Activated CD8-positive, alpha-beta memory T cell treated with anti-CD3 and anti-CD28 coated beads, Interleukin-2, amount 10 ng/mL, durations not matched to agents 7 days and 5 days (primary cell): ENCODE data around the gene TK2. TPM values are rescaled to one million over a fixed set of nuclear protein-coding genes. Genes with fewer than 3 reads are reported as not detected.

Experiments
- ATAC-seq: fragments of 150-1000 bp; cut with Tn5 transposase; one replicate; pipeline ENCODE4 v1.10.0; 2021; ENCODE audit warnings: moderate library complexity
- CTCF ChIA-PET: fragments of 350-600 bp; sonication (Branson Sonifier 250); formaldehyde crosslinking; loops from one replicate; lab custom pipeline; 2021; ENCODE audit warnings: antibody characterized with exemption; lab: Charles Lee
- DNase-seq: peaks from one replicate; pipeline ENCODE4 v3.0.0-alpha.2; 2020
- H3K27ac Mint-ChIP-seq: one replicate; pipeline ENCODE4 v1.8.0; 2021; ENCODE audit warnings: mild to moderate bottlenecking, mixed read lengths
- H3K27me3 Mint-ChIP-seq: one replicate; pipeline ENCODE4 v1.8.0; 2021; ENCODE audit warnings: mixed read lengths
- H3K36me3 Mint-ChIP-seq: one replicate; pipeline ENCODE4 v1.8.0; 2021; ENCODE audit warnings: mild to moderate bottlenecking, mixed read lengths
- H3K4me1 Mint-ChIP-seq: one replicate; pipeline ENCODE4 v1.8.0; 2021; ENCODE audit warnings: mixed read lengths
- H3K4me3 Mint-ChIP-seq: one replicate; pipeline ENCODE4 v1.8.0; 2021; ENCODE audit warnings: mild to moderate bottlenecking, moderate library complexity, mixed read lengths
- H3K9me3 Mint-ChIP-seq: one replicate; pipeline ENCODE4 v1.8.0; 2022; ENCODE audit warnings: low read depth, mixed read lengths
- total RNA-seq, 2 experiments: library from RNA; stranded (reverse); gene quantifications; one replicate each; pipeline ENCODE4 v1.2.3, GENCODE V29; 2021

The TK2 gene
- total RNA-seq, 2 experiments from 2014 or later: 8.5 to 10.8 TPM

DNA sequence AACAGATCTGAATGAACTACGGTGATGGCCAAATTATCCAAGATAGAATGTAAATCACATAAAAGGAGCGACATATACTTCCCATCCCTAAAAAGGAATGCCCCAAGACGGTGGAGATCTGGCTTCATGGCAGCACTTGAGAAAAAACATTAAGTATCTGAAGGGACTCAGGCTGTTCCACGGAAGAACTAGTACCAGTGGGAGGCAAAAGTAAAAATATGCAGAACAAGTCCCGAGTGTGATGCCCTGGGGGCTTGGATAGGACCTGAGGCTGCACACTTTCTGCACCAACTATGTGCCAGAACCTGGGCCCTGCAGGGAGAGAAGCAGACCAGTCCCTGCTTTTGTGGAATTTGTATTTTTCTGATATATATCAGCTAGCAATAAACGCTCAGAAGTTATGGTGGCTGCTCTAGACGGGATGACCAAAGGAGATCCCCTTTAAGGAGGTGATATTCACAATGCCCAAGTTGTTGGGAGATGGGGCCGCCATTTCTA lies 1.9 kb upstream of the TK2 start:
- Mint-ChIP-seq H3K4me3 (peak overlapping the region; percentile 98), H3K36me3 (peaks cover 34% of the 10 kb centered on the region), H3K4me1 (peaks cover 79% of the 10 kb centered on the region), H3K27me3 (no peaks in the 10 kb centered on the region), H3K9me3 (no peaks in the 10 kb centered on the region), H3K27ac (peak overlapping the region; percentile 96)
- DNase-seq (no peak), ATAC-seq (peak; percentile 6)
- CTCF ChIA-PET: interaction anchor here (0.7 to 6.0 kb wide), 20 partner anchors 9 to 145 kb away, joined by 3 to 52 read pairs (median 6); no protein-coding TSS in a partner anchor

- H3K4me1 Mint-ChIP-seq: peaks cover 75% of the 10 kb centered on the region
- H3K4me3 Mint-ChIP-seq: peak overlapping the region; percentile 98
- peak; percentile 53 for ATAC-seq
- CTCF ChIA-PET: interaction anchor here (0.7 to 6.0 kb wide), 15 partner anchors 8 to 145 kb away, joined by 3 to 52 read pairs (median 10); no protein-coding TSS in a partner anchor
- no peaks in the 10 kb centered on the region for H3K9me3 Mint-ChIP-seq
- H3K27ac Mint-ChIP-seq: peak overlapping the region; percentile 96
- H3K36me3 Mint-ChIP-seq: peaks cover 34% of the 10 kb centered on the region
- peak; percentile 80 for DNase-seq
- no peaks in the 10 kb centered on the region for H3K27me3 Mint-ChIP-seq
Observed at GRCh38 chr16:66551348-66551759, 1.4 kb upstream of the TK2 start.

- Mint-ChIP-seq H3K36me3 (peaks cover 12% of the 10 kb centered on the region), H3K4me1 (peaks cover 54% of the 10 kb centered on the region), H3K9me3 (no peaks in the 10 kb centered on the region), H3K4me3 (peak overlapping the region; percentile 80), H3K27me3 (no peaks in the 10 kb centered on the region), H3K27ac (peak overlapping the region; percentile 57)
- no peak for DNase-seq
- no peak for ATAC-seq
- CTCF ChIA-PET: interaction anchor here (0.6 to 1.2 kb wide), 4 partner anchors 16 to 60 kb away, joined by 3 to 4 read pairs (median 3); no protein-coding TSS in a partner anchor
Observed at GRCh38 chr16:66548868-66549267, 1.1 kb downstream of the TK2 start.

GRCh38 chr16:66548068-66548467 lies 1.9 kb downstream of the TK2 start:
- no peaks in the 10 kb centered on the region for H3K9me3 Mint-ChIP-seq
- CTCF ChIA-PET: interaction anchor here (0.7 to 1.0 kb wide), 2 partner anchors 36 to 56 kb away, joined by 3 to 4 read pairs; no protein-coding TSS in a partner anchor
- DNase-seq (no peak), ATAC-seq (no peak)
- H3K27ac Mint-ChIP-seq: peak overlapping the region; percentile 57
- H3K4me1 Mint-ChIP-seq: peaks cover 47% of the 10 kb centered on the region
- H3K4me3 Mint-ChIP-seq: no peak overlapping the region
- no peaks in the 10 kb centered on the region for H3K27me3 Mint-ChIP-seq
- peaks cover 4% of the 10 kb centered on the region for H3K36me3 Mint-ChIP-seq

GRCh38 chr16:66547101-66547989 lies 2.6 kb downstream of the TK2 start:
- ATAC-seq (no peak), DNase-seq (no peak)
- Mint-ChIP-seq H3K4me3 (no peak overlapping the region), H3K4me1 (peaks cover 42% of the 10 kb centered on the region), H3K27ac (peak overlapping the region; percentile 7), H3K9me3 (no peaks in the 10 kb centered on the region), H3K27me3 (no peaks in the 10 kb centered on the region), H3K36me3 (peaks cover under 1% of the 10 kb centered on the region)
- CTCF ChIA-PET: interaction anchor here (0.7 to 1.8 kb wide), 3 partner anchors 35 to 43 kb away, joined by 3 to 6 read pairs (median 4); no protein-coding TSS in a partner anchor

- ATAC-seq (no peak), DNase-seq (no peak)
- CTCF ChIA-PET: interaction anchor here (1.1 to 1.7 kb wide), 4 partner anchors 21 to 65 kb away, joined by 3 to 6 read pairs (median 4); no protein-coding TSS in a partner anchor
- H3K27me3 Mint-ChIP-seq: no peaks in the 10 kb centered on the region
- no peaks in the 10 kb centered on the region for H3K9me3 Mint-ChIP-seq
- peaks cover 1% of the 10 kb centered on the region for H3K36me3 Mint-ChIP-seq
- no peak overlapping the region for H3K4me3 Mint-ChIP-seq
- peaks cover 32% of the 10 kb centered on the region for H3K4me1 Mint-ChIP-seq
- no peak overlapping the region for H3K27ac Mint-ChIP-seq
Observed at GRCh38 chr16:66544016-66544757, 5.7 kb downstream of the TK2 start.

DNA sequence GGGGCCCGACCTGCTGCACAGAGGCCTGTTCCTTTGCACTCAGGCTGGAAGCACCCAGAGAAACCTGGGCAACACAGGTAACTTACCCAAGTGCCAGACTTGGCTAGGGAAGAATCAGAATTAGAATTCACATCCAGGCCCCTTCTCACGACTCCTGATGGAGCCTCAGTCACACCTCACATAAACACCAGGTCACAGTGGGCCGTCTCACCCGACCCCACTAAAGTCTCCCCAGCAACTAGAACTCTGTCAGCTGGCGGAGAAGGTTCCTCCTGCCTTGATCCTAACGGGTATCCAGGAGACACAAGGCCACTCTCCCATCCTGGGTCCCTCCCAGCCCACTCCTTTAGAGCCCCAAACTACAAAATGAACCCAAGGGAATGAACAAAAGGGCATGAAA lies 6.4 kb downstream of the TK2 start:
- DNase-seq (no peak), ATAC-seq (no peak)
- CTCF ChIA-PET: interaction anchor here (0.6 to 1.7 kb wide), 6 partner anchors 8 to 61 kb away, joined by 3 to 6 read pairs (median 4); partner anchors contain the start of gene CKLF
- H3K4me3 Mint-ChIP-seq: no peak overlapping the region
- peak overlapping the region; percentile 20 for H3K27ac Mint-ChIP-seq
- H3K4me1 Mint-ChIP-seq: peaks cover 29% of the 10 kb centered on the region
- no peaks in the 10 kb centered on the region for H3K27me3 Mint-ChIP-seq
- H3K36me3 Mint-ChIP-seq: peaks cover 1% of the 10 kb centered on the region
- H3K9me3 Mint-ChIP-seq: no peaks in the 10 kb centered on the region

GRCh38 chr16:66542396-66542795 lies 7.5 kb downstream of the TK2 start:
- Mint-ChIP-seq H3K27ac (no peak overlapping the region), H3K4me3 (no peak overlapping the region), H3K27me3 (no peaks in the 10 kb centered on the region), H3K9me3 (no peaks in the 10 kb centered on the region), H3K36me3 (peaks cover 1% of the 10 kb centered on the region), H3K4me1 (peaks cover 19% of the 10 kb centered on the region)
- CTCF ChIA-PET: interaction anchor here (1.1 to 1.7 kb wide), 3 partner anchors 27 to 136 kb away, joined by 3 to 6 read pairs (median 5); no protein-coding TSS in a partner anchor
- DNase-seq (no peak), ATAC-seq (no peak)

GRCh38 chr16:66541388-66542355 lies 8.2 kb downstream of the TK2 start:
- peaks cover 17% of the 10 kb centered on the region for H3K4me1 Mint-ChIP-seq
- CTCF ChIA-PET: interaction anchor here (1.1 to 1.6 kb wide), 4 partner anchors 9 to 135 kb away, joined by 3 to 4 read pairs (median 3); no protein-coding TSS in a partner anchor
- no peak for ATAC-seq

GRCh38 chr16:66539623-66540469 lies 10.1 kb downstream of the TK2 start:
- ATAC-seq (peak; percentile 54), DNase-seq (no peak)
- peaks cover 1% of the 10 kb centered on the region for H3K36me3 Mint-ChIP-seq

More at GRCh38 chr16:66541388-66542355, 8.2 kb downstream of the TK2 start:
- Mint-ChIP-seq H3K27me3 (no peaks in the 10 kb centered on the region), H3K27ac (no peak overlapping the region), H3K9me3 (no peaks in the 10 kb centered on the region), H3K36me3 (peaks cover 1% of the 10 kb centered on the region), H3K4me3 (no peak overlapping the region)
- DNase-seq: no peak

DNA sequence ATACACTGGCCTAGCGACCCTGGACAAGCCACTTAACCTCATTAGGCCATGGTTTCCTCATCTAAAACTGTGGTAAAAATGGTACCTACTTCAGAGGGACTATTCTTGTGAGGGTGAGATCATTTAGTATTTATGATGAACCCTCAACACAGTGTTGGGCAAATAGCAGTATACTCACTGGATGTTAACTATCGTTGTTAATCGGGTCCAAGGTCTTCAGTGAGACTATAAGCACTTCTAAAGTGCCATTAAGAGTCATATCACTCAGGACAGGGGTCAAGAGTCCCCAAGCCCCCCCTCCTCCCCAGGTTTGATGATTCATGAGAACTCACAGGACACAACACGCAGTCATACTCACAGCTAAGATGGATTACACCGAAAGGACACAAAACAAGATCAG lies 11.0 kb downstream of the TK2 start:
- DNase-seq: no peak
- peak overlapping the region; percentile 4 for H3K27ac Mint-ChIP-seq
- peaks cover 1% of the 10 kb centered on the region for H3K36me3 Mint-ChIP-seq
- H3K9me3 Mint-ChIP-seq: no peaks in the 10 kb centered on the region
- no peak for ATAC-seq
- CTCF ChIA-PET: interaction anchor here (0.6 to 1.7 kb wide), 2 partner anchors 12 to 17 kb away, joined by 4 read pairs; partner anchors contain the start of gene TK2
- H3K27me3 Mint-ChIP-seq: no peaks in the 10 kb centered on the region
- no peak overlapping the region for H3K4me3 Mint-ChIP-seq
- H3K4me1 Mint-ChIP-seq: peaks cover 16% of the 10 kb centered on the region

More at GRCh38 chr16:66539623-66540469, 10.1 kb downstream of the TK2 start:
- Mint-ChIP-seq H3K4me1 (peaks cover 16% of the 10 kb centered on the region), H3K9me3 (no peaks in the 10 kb centered on the region), H3K27me3 (no peaks in the 10 kb centered on the region), H3K4me3 (peak overlapping the region; percentile 3), H3K27ac (peak overlapping the region; percentile 63)
- CTCF ChIA-PET: interaction anchor here (1.0 to 1.7 kb wide), 6 partner anchors 11 to 28 kb away, joined by 3 to 4 read pairs (median 4); partner anchors contain the start of genes CKLF and TK2
